H9 (cell line): ENCODE results near the gene STK31. TPM values are rescaled to one million over a fixed set of nuclear protein-coding genes. Genes with fewer than 3 reads are reported as not detected.
"Not testable (repeated sequence)": the region's sequence is repeated elsewhere in the genome, so short reads cannot be mapped to it uniquely, and the experiment has no call there.

Experiments used
- DNase-seq: peaks from one replicate; pipeline ENCODE4 v3.0.0-alpha.2; 2017
- H2AFZ ChIP-seq: one replicate; pipeline ENCODE4 v1.6.1; 2013; ENCODE audit warnings: mild to moderate bottlenecking, low read length, control low read depth, moderate library complexity
- H2AK5ac ChIP-seq: 2 replicates; pipeline ENCODE4 v1.6.1; 2013; ENCODE audit warnings: low read length, control low read depth, mixed read lengths; ENCODE audit not compliant: insufficient read length
- H2BK120ac ChIP-seq: one replicate; pipeline ENCODE4 v1.6.1; 2013; ENCODE audit warnings: low read depth, mild to moderate bottlenecking, low read length, control low read depth, inconsistent platforms; ENCODE audit not compliant: poor library complexity, severe bottlenecking
- H2BK12ac ChIP-seq: 2 replicates; pipeline ENCODE4 v1.6.1; 2013; ENCODE audit warnings: low read length, control low read depth, mixed read lengths, low read depth; ENCODE audit not compliant: insufficient read length
- H2BK15ac ChIP-seq: 2 replicates; pipeline ENCODE4 v1.6.1; 2013; ENCODE audit warnings: low read depth, low read length, control low read depth
- H2BK20ac ChIP-seq: one replicate; pipeline ENCODE4 v1.6.1; 2013; ENCODE audit warnings: low read depth, mild to moderate bottlenecking, low read length, control low read depth, inconsistent platforms; ENCODE audit not compliant: poor library complexity, severe bottlenecking
- H2BK5ac ChIP-seq: 2 replicates; pipeline ENCODE4 v1.6.1; 2013; ENCODE audit warnings: low read length, control low read depth, mixed read lengths; ENCODE audit not compliant: insufficient read length
- H3K14ac ChIP-seq: 2 replicates; pipeline ENCODE4 v1.6.1; 2013; ENCODE audit warnings: low read length, control low read depth; ENCODE audit not compliant: insufficient read depth
- H3K18ac ChIP-seq: 2 replicates; pipeline ENCODE4 v1.6.1; 2013; ENCODE audit warnings: low read depth, mild to moderate bottlenecking, mixed read lengths, low read length, control low read depth; ENCODE audit not compliant: insufficient read length
- H3K23ac ChIP-seq: 2 replicates; pipeline ENCODE4 v1.6.1; 2013; ENCODE audit warnings: low read length, control low read depth, mixed read lengths, low read depth; ENCODE audit not compliant: insufficient read length
- H3K23me2 ChIP-seq: 2 replicates; pipeline ENCODE4 v1.6.1; 2013; ENCODE audit warnings: low read depth, mild to moderate bottlenecking, mixed read lengths, low read length, control low read depth; ENCODE audit not compliant: insufficient read length, poor library complexity, severe bottlenecking
- H3K27ac ChIP-seq: 2 replicates; pipeline ENCODE4 v1.5.1; 2013; ENCODE audit warnings: low read length, control low read depth, mixed read lengths, low read depth; ENCODE audit not compliant: insufficient read length
- H3K27me3 ChIP-seq: 2 replicates; pipeline ENCODE4 v1.6.1; 2013; ENCODE audit warnings: low read length, control low read depth, inconsistent platforms; ENCODE audit not compliant: insufficient read depth
- H3K4ac ChIP-seq: 2 replicates; pipeline ENCODE4 v1.6.1; 2013; ENCODE audit warnings: low read depth, mild to moderate bottlenecking, control low read depth, inconsistent platforms, low read length, moderate library complexity
- H3K4me1 ChIP-seq: 2 replicates; pipeline ENCODE4 v1.6.1; 2013; ENCODE audit warnings: low read length, control low read depth, inconsistent platforms; ENCODE audit not compliant: insufficient read depth
- H3K4me2 ChIP-seq: 2 replicates; pipeline ENCODE4 v1.6.1; 2013; ENCODE audit warnings: low read length, control low read depth, mixed read lengths; ENCODE audit not compliant: insufficient read length, insufficient read depth
- H3K56ac ChIP-seq: 2 replicates; pipeline ENCODE4 v1.6.1; 2013; ENCODE audit warnings: low read depth, mild to moderate bottlenecking, mixed read lengths, low read length, control low read depth; ENCODE audit not compliant: insufficient read length
- H3K79me1 ChIP-seq: 2 replicates; pipeline ENCODE4 v1.6.1; 2013; ENCODE audit warnings: low read depth, mild to moderate bottlenecking, moderate library complexity, low read length, control low read depth, inconsistent platforms; ENCODE audit not compliant: insufficient read depth, poor library complexity, severe bottlenecking
- H3K79me2 ChIP-seq: 2 replicates; pipeline ENCODE4 v1.6.1; 2013; ENCODE audit warnings: low read length, control low read depth, inconsistent platforms; ENCODE audit not compliant: insufficient read depth
- H3K9ac ChIP-seq: 2 replicates; pipeline ENCODE4 v1.6.1; 2013; ENCODE audit warnings: low read length, control low read depth, mixed read lengths; ENCODE audit not compliant: insufficient read length; ENCODE audit errors: extremely low read depth
- H3K9me3 ChIP-seq: one replicate; pipeline ENCODE4 v1.6.1; 2013; ENCODE audit warnings: low read depth, low read length, inconsistent platforms; ENCODE audit not compliant: control insufficient read depth
- H3T11ph ChIP-seq: one replicate; pipeline ENCODE4 v1.6.1; 2013; ENCODE audit warnings: mild to moderate bottlenecking, low read length, control low read depth, inconsistent platforms
- H4K20me1 ChIP-seq: one replicate; pipeline ENCODE4 v1.6.1; 2013; ENCODE audit not compliant: control insufficient read depth, insufficient read length, insufficient read depth
- H4K5ac ChIP-seq: 2 replicates; pipeline ENCODE4 v1.6.1; 2013; ENCODE audit warnings: low read depth, mild to moderate bottlenecking, mixed read lengths, low read length, control low read depth; ENCODE audit not compliant: insufficient read length
- H4K8ac ChIP-seq: replicated peaks from 2 replicates; pipeline ENCODE4 v1.6.1; 2013; ENCODE audit warnings: low read length, control low read depth, mixed read lengths, low read depth; ENCODE audit not compliant: insufficient read length
- H4K91ac ChIP-seq: 2 replicates; pipeline ENCODE4 v1.6.1; 2013; ENCODE audit warnings: low read depth, mild to moderate bottlenecking, moderate library complexity, mixed read lengths, low read length, control low read depth; ENCODE audit not compliant: insufficient read length
- H3K27ac Mint-ChIP-seq, 3 experiments: 2 replicates in 2 of 3; 3 replicates in 1 of 3; pipeline ENCODE4 v1.8.0; 2020 to 2021; ENCODE audit warnings: mixed read lengths in 3 of 3, mild to moderate bottlenecking in 1 of 3, moderate library complexity in 1 of 3
- H3K27me3 Mint-ChIP-seq: 2 replicates; pipeline ENCODE4 v1.8.0; 2021; ENCODE audit warnings: low read depth, mild to moderate bottlenecking, moderate library complexity, mixed read lengths
- H3K36me3 Mint-ChIP-seq, 3 experiments: 2 replicates in 2 of 3; 3 replicates in 1 of 3; pipeline ENCODE4 v1.8.0; 2020 to 2021; ENCODE audit warnings: low read depth in 3 of 3, mixed read lengths in 3 of 3; ENCODE audit not compliant: insufficient read depth in 1 of 3
- H3K4me1 Mint-ChIP-seq, 2 experiments: 2 replicates each; pipeline ENCODE4 v1.8.0; 2020; ENCODE audit warnings: mixed read lengths in 2 of 2
- H3K4me3 Mint-ChIP-seq, 2 experiments: 2 replicates in 1 of 2; 3 replicates in 1 of 2; pipeline ENCODE4 v1.8.0; 2020 to 2021; ENCODE audit warnings: mild to moderate bottlenecking in 2 of 2, mixed read lengths in 2 of 2, moderate library complexity in 1 of 2
- H3K9me3 Mint-ChIP-seq, 2 experiments: 2 replicates in 1 of 2; 3 replicates in 1 of 2; pipeline ENCODE4 v1.8.0; 2020; ENCODE audit warnings: mild to moderate bottlenecking in 2 of 2, mixed read lengths in 2 of 2, moderate library complexity in 1 of 2
- CTCF ChIP-seq: fragments of 200-600 bp; sonication (generic); conservative IDR thresholded peaks from 3 replicates; pipeline ENCODE4 v1.8.0; 2021; ENCODE audit warnings: antibody characterized with exemption, mild to moderate bottlenecking
- WGBS: extraction: QIAGEN DNeasy Blood & Tissue Kit; methylation state at CpG from one replicate; pipeline ENCODE4 v1.1.7; 2013; ENCODE audit warnings: missing lambda C conversion rate, low lambda C conversion rate, mixed read lengths; ENCODE audit not compliant: insufficient read length; ENCODE audit errors: extremely low coverage; 5-methylcytosine and 5-hydroxymethylcytosine counted together
- total RNA-seq: library from RNA; stranded (reverse); gene quantifications from 2 replicates; pipeline ENCODE4 v1.2.1, GENCODE V29; 2021

STK31 gene
- total RNA-seq, 1 experiment from 2014 or later: 0.24 TPM

DNA sequence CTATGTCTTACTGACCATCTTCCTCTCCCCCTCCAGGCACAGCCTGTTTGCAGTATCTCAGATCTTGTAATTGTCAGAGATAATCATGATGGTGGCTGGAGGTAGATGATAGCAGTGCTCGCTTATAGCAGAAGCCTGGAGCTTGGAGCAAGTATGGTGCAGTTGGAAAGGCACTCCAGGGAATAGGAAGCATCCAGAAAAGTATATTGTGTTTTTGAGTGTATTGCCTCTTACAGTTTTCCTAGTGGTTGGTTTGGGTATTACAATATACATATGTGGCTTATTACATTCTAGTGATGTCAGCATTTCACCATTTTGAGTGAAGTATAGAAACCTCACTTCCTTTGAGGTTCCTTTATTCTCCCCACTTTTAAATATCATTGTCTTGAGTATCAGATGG is 101.5 kb downstream of the STK31 start:
- Histone ChIP-seq H2AFZ (no peak overlapping the region), H2BK20ac (no peak overlapping the region), H3K9ac (no peak overlapping the region), H4K8ac (no peak overlapping the region), H2BK5ac (no peak overlapping the region), H3K23me2 (no peaks in the 10 kb centered on the region), H3T11ph (no peak overlapping the region), H3K79me2 (no peaks in the 10 kb centered on the region), H2BK120ac (no peak overlapping the region), H3K4ac (no peak overlapping the region), H4K91ac (no peak overlapping the region), H3K4me1 (no peaks in the 10 kb centered on the region), H4K20me1 (no peaks in the 10 kb centered on the region), H3K14ac (no peak overlapping the region), H3K27me3 (0 out of 2 replicates have a peak, but pooled peaks cover 3% of the 10 kb centered on the region), H3K4me2 (no peak overlapping the region), H3K79me1 (no peaks in the 10 kb centered on the region), H3K9me3 (no peaks in the 10 kb centered on the region), H3K18ac (no peak overlapping the region), H4K5ac (no peak overlapping the region), H3K23ac (no peak overlapping the region), H3K56ac (no peak overlapping the region), H2AK5ac (no peak overlapping the region), H2BK12ac (no peak overlapping the region), H2BK15ac (no peak overlapping the region), H3K27ac (no peak overlapping the region)
- no peak overlapping the region for H3K4me3 Mint-ChIP-seq
- DNase-seq: no peak
- H3K36me3 Mint-ChIP-seq: peaks cover 0 to 5% (median 0%) of the 10 kb centered on the region in 3 experiments; a peak in 1 of 7 replicates
- peak; percentile 63 for TF ChIP-seq CTCF
- peaks cover 5 to 12% of the 10 kb centered on the region in 2 experiments for H3K9me3 Mint-ChIP-seq
- H3K27ac Mint-ChIP-seq: no peak overlapping the region
- no peaks in the 10 kb centered on the region for H3K27me3 Mint-ChIP-seq
- no peaks in the 10 kb centered on the region for H3K4me1 Mint-ChIP-seq
- no CpG with 5 or more reads among the region's 1 CpG for WGBS

DNA sequence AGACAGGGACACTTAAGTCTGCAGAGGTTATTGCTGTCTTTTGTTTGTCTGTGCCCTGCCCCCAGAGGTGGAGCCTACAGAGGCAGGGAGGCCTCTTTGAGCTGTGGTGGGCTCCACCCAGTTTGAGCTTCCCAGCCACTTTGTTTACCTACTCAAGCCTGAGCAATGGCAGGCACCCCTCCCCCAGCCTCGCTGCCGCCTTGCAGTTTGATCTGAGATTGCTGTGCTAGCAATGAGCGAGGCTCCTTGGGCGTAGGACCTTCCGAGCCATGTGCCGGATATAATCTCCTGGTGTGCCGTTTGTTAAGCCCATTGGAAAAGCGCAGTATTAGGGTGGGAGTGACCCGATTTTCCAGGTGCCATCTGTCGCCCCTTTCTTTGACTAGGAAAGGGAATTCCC is 118.1 kb downstream of the STK31 start:
- not testable (repeated sequence) for H3K18ac ChIP-seq, H2BK15ac ChIP-seq, H3K27me3 ChIP-seq, H3K56ac ChIP-seq, H4K20me1 ChIP-seq, H2AFZ ChIP-seq, H3K9me3 ChIP-seq, H3K27ac Mint-ChIP-seq, H4K8ac ChIP-seq, H2AK5ac ChIP-seq, H3K4ac ChIP-seq, H3K4me1 ChIP-seq, H3K23ac ChIP-seq, H4K5ac ChIP-seq, H3T11ph ChIP-seq, H3K79me1 ChIP-seq, H3K9ac ChIP-seq, H2BK120ac ChIP-seq, H3K4me2 ChIP-seq, H3K14ac ChIP-seq, H3K23me2 ChIP-seq, H3K4me3 Mint-ChIP-seq, H2BK5ac ChIP-seq, H2BK12ac ChIP-seq, H4K91ac ChIP-seq, H2BK20ac ChIP-seq, DNase-seq, H3K79me2 ChIP-seq, H3K27ac ChIP-seq, H3K4me1 Mint-ChIP-seq
- WGBS: no CpG with 5 or more reads among the region's 10 CpGs
- Mint-ChIP-seq H3K9me3 (peaks cover 50 to 61% of the 10 kb centered on the region in 2 experiments), H3K36me3 (peaks cover 25 to 28% (median 25%) of the 10 kb centered on the region in 3 experiments), H3K27me3 (peaks cover 15% of the 10 kb centered on the region)
